GM18519 (cell line): ENCODE data around the gene IRF8.

ENCODE experiments used
- ATAC-seq: cut with Tn5 transposase; IDR thresholded peaks from one replicate; pipeline ENCODE4 v1.9.1; 2021; ENCODE audit warnings: mild to moderate bottlenecking, moderate library complexity; ENCODE audit not compliant: unreplicated experiment, low FRiP score

IRF8 gene

GRCh38 chr16:85911251-85911930 lies 12.4 kb downstream of the IRF8 start:
- ATAC-seq = no peak

- no peak for ATAC-seq
These were observed 13.4 kb downstream of the IRF8 start for GRCh38 chr16:85912211-85912974.

- no peak for ATAC-seq
These were observed 14.2 kb downstream of the IRF8 start for GRCh38 chr16:85913141-85913601.

GRCh38 chr16:85913688-85914422 lies 14.9 kb downstream of the IRF8 start:
- ATAC-seq = no peak

- ATAC-seq = no peak
These were observed 15.4 kb downstream of the IRF8 start for GRCh38 chr16:85914423-85914794.

GRCh38 chr16:85915125-85915845 lies 16.3 kb downstream of the IRF8 start:
- no peak for ATAC-seq

- ATAC-seq = no peak
These were observed 17.4 kb downstream of the IRF8 start for GRCh38 chr16:85916141-85916890.

- no peak for ATAC-seq
These were observed 18.1 kb downstream of the IRF8 start for GRCh38 chr16:85917012-85917411.

- ATAC-seq = no peak
These were observed 19.0 kb downstream of the IRF8 start for GRCh38 chr16:85917959-85918358.

- no peak for ATAC-seq
These were observed 19.5 kb downstream of the IRF8 start for GRCh38 chr16:85918436-85918835.

GRCh38 chr16:85919271-85920267 lies 20.6 kb downstream of the IRF8 start:
- no peak for ATAC-seq

- no peak for ATAC-seq
These were observed 22.1 kb downstream of the IRF8 start for GRCh38 chr16:85921026-85921425.

GRCh38 chr16:85923153-85924021 lies 24.4 kb downstream of the IRF8 start:
- ATAC-seq = no peak

- ATAC-seq = no peak
These were observed 25.7 kb downstream of the IRF8 start for GRCh38 chr16:85924675-85925074.

- ATAC-seq = no peak
These were observed 27.4 kb downstream of the IRF8 start for GRCh38 chr16:85926370-85926769.

GRCh38 chr16:85927371-85927770 lies 28.4 kb downstream of the IRF8 start:
- no peak for ATAC-seq

GRCh38 chr16:85927959-85928358 lies 29.0 kb downstream of the IRF8 start:
- ATAC-seq = no peak

GRCh38 chr16:85928401-85928820 lies 29.4 kb downstream of the IRF8 start:
- no peak for ATAC-seq
